GM10847 (cell line): ENCODE measurements around the gene GLI2.

Source experiments
- POLR2A ChIP-seq: IDR thresholded peaks from 2 replicates; pipeline ENCODE4 v1.6.1; 2011; ENCODE audit not compliant: insufficient read length; ENCODE audit errors: extremely low read depth

Gene GLI2

GRCh38 chr2:120767486-120768005 is 31.9 kb downstream of the GLI2 start:
- no peak for TF ChIP-seq POLR2A

- no peak for TF ChIP-seq POLR2A
Measured at GRCh38 chr2:120768112-120769048, 32.7 kb downstream of the GLI2 start.

- TF ChIP-seq POLR2A = no peak
Measured at GRCh38 chr2:120769076-120769786, 33.6 kb downstream of the GLI2 start.

GRCh38 chr2:120769787-120770120 is 34.1 kb downstream of the GLI2 start:
- no peak for TF ChIP-seq POLR2A

- TF ChIP-seq POLR2A = no peak
Measured at GRCh38 chr2:120770176-120770575, 34.5 kb downstream of the GLI2 start.

- TF ChIP-seq POLR2A = no peak
Measured at GRCh38 chr2:120770641-120771040, 35.0 kb downstream of the GLI2 start.

GRCh38 chr2:120771111-120771780 is 35.6 kb downstream of the GLI2 start:
- TF ChIP-seq POLR2A = no peak

- TF ChIP-seq POLR2A = no peak
Measured at GRCh38 chr2:120771781-120772208, 36.1 kb downstream of the GLI2 start.

GRCh38 chr2:120772261-120772660 is 36.6 kb downstream of the GLI2 start:
- TF ChIP-seq POLR2A = no peak

GRCh38 chr2:120773186-120773800 is 37.6 kb downstream of the GLI2 start:
- TF ChIP-seq POLR2A = no peak

- TF ChIP-seq POLR2A = no peak
Measured at GRCh38 chr2:120774557-120775160, 39.0 kb downstream of the GLI2 start.

- TF ChIP-seq POLR2A = no peak
Measured at GRCh38 chr2:120775194-120775593, 39.5 kb downstream of the GLI2 start.

GRCh38 chr2:120775801-120776589 is 40.3 kb downstream of the GLI2 start:
- no peak for TF ChIP-seq POLR2A

- TF ChIP-seq POLR2A = no peak
Measured at GRCh38 chr2:120776649-120777048, 41.0 kb downstream of the GLI2 start.
